ENCODE measurements around the gene SLC37A3. TPM values are rescaled to one million over a fixed set of nuclear protein-coding genes. Genes with fewer than 3 reads are reported as not detected.
"Not testable (repeated sequence)": the region's sequence is repeated elsewhere in the genome, so short reads cannot be mapped to it uniquely, and the experiment has no call there.

SLC37A3 gene
- total and polyA plus RNA-seq, 11 donors, result 6.5 to 16.1 (median 9.5) TPM

- no peak overlapping the region for H3K4me3 ChIP-seq
- no peak for ATAC-seq
- H3K36me3 ChIP-seq, result no peaks in the 10 kb centered on the region
- no peaks in the 10 kb centered on the region for H3K9me3 ChIP-seq
- WGBS, 4 donors, result 93 to 96% (median 94%) methylated on average over 2 of the region's 2 CpGs
- H3K4me1 ChIP-seq, result peaks cover 0 to 4% (median 0%) of the 10 kb centered on the region in 12 donors
- intact Hi-C loops (cut with DNase I), result no loop called here
- no peaks in the 10 kb centered on the region for H3K27me3 ChIP-seq
- no peak overlapping the region for H3K27ac ChIP-seq
- TF ChIP-seq, protein P1, sequence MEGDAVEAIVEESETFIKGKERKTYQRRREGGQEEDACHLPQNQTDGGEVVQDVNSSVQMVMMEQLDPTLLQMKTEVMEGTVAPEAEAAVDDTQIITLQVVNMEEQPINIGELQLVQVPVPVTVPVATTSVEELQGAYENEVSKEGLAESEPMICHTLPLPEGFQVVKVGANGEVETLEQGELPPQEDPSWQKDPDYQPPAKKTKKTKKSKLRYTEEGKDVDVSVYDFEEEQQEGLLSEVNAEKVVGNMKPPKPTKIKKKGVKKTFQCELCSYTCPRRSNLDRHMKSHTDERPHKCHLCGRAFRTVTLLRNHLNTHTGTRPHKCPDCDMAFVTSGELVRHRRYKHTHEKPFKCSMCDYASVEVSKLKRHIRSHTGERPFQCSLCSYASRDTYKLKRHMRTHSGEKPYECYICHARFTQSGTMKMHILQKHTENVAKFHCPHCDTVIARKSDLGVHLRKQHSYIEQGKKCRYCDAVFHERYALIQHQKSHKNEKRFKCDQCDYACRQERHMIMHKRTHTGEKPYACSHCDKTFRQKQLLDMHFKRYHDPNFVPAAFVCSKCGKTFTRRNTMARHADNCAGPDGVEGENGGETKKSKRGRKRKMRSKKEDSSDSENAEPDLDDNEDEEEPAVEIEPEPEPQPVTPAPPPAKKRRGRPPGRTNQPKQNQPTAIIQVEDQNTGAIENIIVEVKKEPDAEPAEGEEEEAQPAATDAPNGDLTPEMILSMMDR (IDR thresholded peaks at IDR 0.05), result no peak
- TF ChIP-seq POLR2A (IDR thresholded peaks at IDR 0.05), result no peak
- no peak for DNase-seq
Measured at GRCh38 chr7:140421521-140421920, 23.2 kb upstream of the SLC37A3 start.

DNA sequence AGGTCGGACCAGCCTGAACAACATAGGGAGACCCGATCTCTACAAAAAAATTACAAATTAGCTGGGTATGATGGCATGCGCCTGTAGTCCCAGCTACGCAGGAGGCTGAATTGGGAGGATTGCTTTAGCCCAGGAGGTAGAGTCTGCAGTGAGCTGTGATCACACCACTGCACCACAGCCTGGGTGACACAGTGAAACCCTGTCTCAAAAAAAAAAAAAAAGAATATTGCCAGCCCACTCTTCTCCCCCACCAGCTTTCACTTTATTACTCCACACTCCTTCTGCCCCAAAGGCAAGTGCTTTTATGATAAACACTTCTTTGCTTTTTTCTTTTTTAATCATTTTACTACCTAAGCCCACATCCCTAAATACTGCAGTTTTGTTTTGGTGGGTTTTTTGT, 20.3 kb upstream of the SLC37A3 start:
- Histone ChIP-seq H3K27me3 (no peaks in the 10 kb centered on the region), H3K9me3 (no peaks in the 10 kb centered on the region), H3K27ac (no peak overlapping the region), H3K4me1 (no peaks in the 10 kb centered on the region), H3K36me3 (no peaks in the 10 kb centered on the region), H3K4me3 (no peak overlapping the region)
- intact Hi-C loops (cut with DNase I), result no loop called here
- ATAC-seq, result no peak
- TF ChIP-seq POLR2A (IDR thresholded peaks at IDR 0.05), result no peak
- TF ChIP-seq, protein P1 (IDR thresholded peaks at IDR 0.05), result no peak
- no peak for DNase-seq
- 87 to 93% (median 90%) methylated on average over 4 of the region's 4 CpGs for WGBS, 4 donors

DNA sequence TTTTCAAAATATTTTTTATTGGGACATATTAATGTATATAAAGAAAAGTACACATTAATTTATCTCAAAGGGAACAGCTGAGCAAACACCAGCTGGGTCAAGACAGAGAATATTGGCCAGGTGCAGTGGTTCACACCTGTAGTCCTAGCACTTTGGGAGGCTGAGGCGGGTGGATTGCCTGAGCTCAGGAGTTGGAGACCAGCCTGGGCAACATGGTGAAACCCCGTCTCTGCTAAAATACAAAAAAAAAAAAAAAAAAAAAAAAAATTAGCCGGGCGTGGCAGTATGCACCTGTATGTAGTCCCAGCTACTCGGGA, 19.8 kb upstream of the SLC37A3 start:
- H3K4me1 ChIP-seq; H3K27me3 ChIP-seq; H3K4me3 ChIP-seq; H3K36me3 ChIP-seq; H3K27ac ChIP-seq; DNase-seq; ATAC-seq; H3K9me3 ChIP-seq; intact Hi-C loops (cut with DNase I): not testable (repeated sequence)
- WGBS, 4 donors, result 92 to 93% (median 92%) methylated on average over 5 of the region's 5 CpGs

- no peak overlapping the region for H3K4me3 ChIP-seq
- no peak overlapping the region for H3K27ac ChIP-seq
- no peaks in the 10 kb centered on the region for H3K27me3 ChIP-seq
- 68 to 84% (median 79%) methylated on average over 6 to 8 of the region's 8 CpGs for WGBS, 4 donors
- no peak for DNase-seq
- TF ChIP-seq, protein P1 (IDR thresholded peaks at IDR 0.05), result no peak
- TF ChIP-seq POLR2A (IDR thresholded peaks at IDR 0.05), result no peak
- ATAC-seq, result no peak
- intact Hi-C loops (cut with DNase I), result no loop called here
- no peaks in the 10 kb centered on the region for H3K36me3 ChIP-seq
- H3K9me3 ChIP-seq, result no peaks in the 10 kb centered on the region
- no peaks in the 10 kb centered on the region for H3K4me1 ChIP-seq
Measured at GRCh38 chr7:140417456-140418155, 19.3 kb upstream of the SLC37A3 start.

GRCh38 chr7:140416560-140416959, 18.2 kb upstream of the SLC37A3 start:
- no peaks in the 10 kb centered on the region for H3K27me3 ChIP-seq
- no peaks in the 10 kb centered on the region for H3K9me3 ChIP-seq
- no peaks in the 10 kb centered on the region for H3K36me3 ChIP-seq
- TF ChIP-seq POLR2A (IDR thresholded peaks at IDR 0.05), result no peak
- TF ChIP-seq, protein P1 (IDR thresholded peaks at IDR 0.05), result no peak
- no peak overlapping the region for H3K27ac ChIP-seq
- WGBS, 4 donors, result 81 to 91% (median 90%) methylated on average over 8 of the region's 8 CpGs
- intact Hi-C loops (cut with DNase I), result no loop called here
- ATAC-seq (no peak), DNase-seq (no peak)
- H3K4me1 ChIP-seq, result no peaks in the 10 kb centered on the region
- H3K4me3 ChIP-seq, result no peak overlapping the region

DNA sequence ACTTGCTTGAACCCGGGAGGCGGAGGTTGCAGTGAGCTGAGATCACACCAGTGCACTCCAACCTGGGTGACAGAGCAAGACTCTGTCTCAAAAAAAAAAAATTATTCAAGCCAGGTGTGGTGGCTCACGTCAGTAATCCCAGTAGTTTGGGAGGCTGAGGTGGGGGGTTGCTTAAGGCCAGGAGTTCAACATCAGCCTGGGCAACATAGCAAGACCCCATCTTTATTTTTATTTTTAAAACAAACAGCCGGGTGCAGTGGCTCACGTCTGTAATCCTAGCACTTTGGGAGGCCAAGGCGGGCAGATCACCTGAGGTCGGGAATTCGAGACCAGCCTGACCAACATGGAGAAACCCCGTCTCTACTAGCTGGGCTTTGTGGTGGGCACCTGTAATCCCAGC, 17.5 kb upstream of the SLC37A3 start:
- H3K9me3 ChIP-seq; H3K27me3 ChIP-seq; H3K4me3 ChIP-seq; H3K27ac ChIP-seq; H3K36me3 ChIP-seq; ATAC-seq; DNase-seq; H3K4me1 ChIP-seq; intact Hi-C loops (cut with DNase I): not testable (repeated sequence)
- WGBS, 4 donors, result 92 to 96% (median 94%) methylated on average over 9 of the region's 9 CpGs

Data from heart left ventricle (tissue), 16 donors.